PC-9 (cell line): ENCODE measurements around the gene MSH6. TPM values are rescaled to one million over a fixed set of nuclear protein-coding genes. Genes with fewer than 3 reads are reported as not detected.
"Not testable (repeated sequence)": the region's sequence is repeated elsewhere in the genome, so short reads cannot be mapped to it uniquely, and the experiment has no call there.

Experiments
- BruUV-seq: library from RNA; stranded (reverse); fragments of 400-500 nt; replicated peaks from 2 replicates; lab custom pipeline; 2021; lab: Mats Ljungman, UMichigan
- CTCF ChIA-PET: fragments of 300-600 bp; sonication (Branson Sonifier 250); formaldehyde crosslinking; loops from one replicate; lab custom pipeline; 2022; ENCODE audit warnings: antibody characterized with exemption; lab: Charles Lee
- POLR2A ChIA-PET: fragments of 300-600 bp; sonication (Branson Sonifier 250); formaldehyde crosslinking; loops from one replicate; lab custom pipeline; 2022; ENCODE audit warnings: antibody characterized with exemption; ENCODE audit not compliant: unreplicated experiment; lab: Charles Lee
- DNase-seq, 2 experiments: peaks; one replicate each; pipeline versions ENCODE4 v3.0.0 to v3.0.0-alpha.2; 2015 to 2022; ENCODE audit warnings: mixed read lengths in 1 of 2
- H2AFZ ChIP-seq: fragments of 200-600 bp; sonication (generic); 2 replicates; pipeline ENCODE4 v1.8.1; 2017; ENCODE audit warnings: antibody characterized with exemption
- H3F3A ChIP-seq: fragments of 200-600 bp; sonication (generic); 2 replicates; pipeline ENCODE4 v1.8.1; 2017; ENCODE audit warnings: antibody characterized with exemption, mild to moderate bottlenecking, low read depth; ENCODE audit not compliant: insufficient read depth
- H3K27ac ChIP-seq: fragments of 200-600 bp; sonication (generic); 2 replicates; pipeline ENCODE4 v1.6.1; 2016; ENCODE audit warnings: mixed run types
- H3K27me3 ChIP-seq: fragments of 200-600 bp; sonication (generic); 2 replicates; pipeline ENCODE4 v1.6.1; 2016; ENCODE audit warnings: low read depth, mixed run types; ENCODE audit not compliant: insufficient read depth
- H3K36me3 ChIP-seq: fragments of 200-600 bp; sonication (generic); 2 replicates; pipeline ENCODE4 v1.6.1; 2016; ENCODE audit warnings: low read depth, mixed run types
- H3K4me1 ChIP-seq: fragments of 200-600 bp; sonication (generic); replicated peaks from 2 replicates; pipeline ENCODE4 v1.6.1; 2016; ENCODE audit warnings: mixed run types; ENCODE audit not compliant: insufficient read depth
- H3K4me2 ChIP-seq: fragments of 200-600 bp; sonication (generic); 2 replicates; pipeline ENCODE4 v1.6.1; 2017; ENCODE audit warnings: mixed run types
- H3K4me3 ChIP-seq: fragments of 200-600 bp; sonication (generic); 2 replicates; pipeline ENCODE4 v1.6.1; 2016; ENCODE audit warnings: mixed run types
- H3K79me2 ChIP-seq: fragments of 200-600 bp; sonication (generic); 2 replicates; pipeline ENCODE4 v1.6.1; 2017; ENCODE audit warnings: low read depth, mixed run types
- H3K9me2 ChIP-seq: fragments of 200-600 bp; sonication (generic); 2 replicates; pipeline ENCODE4 v1.8.1; 2017; ENCODE audit warnings: mild to moderate bottlenecking; ENCODE audit not compliant: insufficient read depth
- H3K9me3 ChIP-seq: fragments of 200-600 bp; sonication (generic); 2 replicates; pipeline ENCODE4 v1.8.1; 2016; ENCODE audit warnings: low read depth; ENCODE audit not compliant: insufficient read depth
- H4K20me1 ChIP-seq: fragments of 200-600 bp; sonication (generic); 2 replicates; pipeline ENCODE4 v1.8.1; 2017; ENCODE audit not compliant: insufficient read depth
- EZH2 ChIP-seq: fragments of 200-600 bp; sonication (generic); IDR thresholded peaks from 2 replicates; pipeline ENCODE4 v1.8.0; 2017; ENCODE audit warnings: antibody characterized with exemption, low read depth
- intact Hi-C: fragments of 100-400 bp; cut with micrococcal nuclease; formaldehyde crosslinking; loops from one replicate; pipeline ENCODE4 v1.10.0; 2022; ENCODE audit not compliant: unreplicated experiment
- total RNA-seq: library from RNA; stranded (reverse); gene quantifications from 2 replicates; pipeline ENCODE4 v1.2.3, GENCODE V29; 2021
- TF ChIP-seq, protein P1 (sequence below): fragments of 200-600 bp; sonication (generic); conservative IDR thresholded peaks from 2 replicates; pipeline ENCODE4 v1.6.1; 2017; ENCODE audit warnings: mixed run types, antibody characterized with exemption, mild to moderate bottlenecking, moderate library complexity

The MSH6 gene
- total RNA-seq, 1 experiment from 2014 or later = 123 TPM

GRCh38 chr2:47850198-47850597 is 67.3 kb downstream of the MSH6 start:
- H3K4me1 ChIP-seq = no peaks in the 10 kb centered on the region
- no peak overlapping the region for H3K27ac ChIP-seq
- H2AFZ ChIP-seq = no peak overlapping the region
- POLR2A ChIA-PET = no interaction called here
- no peaks in the 10 kb centered on the region for H3K9me2 ChIP-seq
- CTCF ChIA-PET = no interaction called here
- H4K20me1 ChIP-seq = peaks cover 63% of the 10 kb centered on the region
- DNase-seq = no peak
- no peaks in the 10 kb centered on the region for H3K9me3 ChIP-seq
- H3K4me3 ChIP-seq = no peak overlapping the region
- intact Hi-C loops = no loop called here
- BruUV-seq = no TSS peak
- no peaks in the 10 kb centered on the region; the same call in 1 of the 2 replicates for H3K36me3 ChIP-seq
- H3F3A ChIP-seq = no peaks in the 10 kb centered on the region; the same call in 1 of the 2 replicates
- H3K79me2 ChIP-seq = peaks cover 88% of the 10 kb centered on the region
- no peak overlapping the region for H3K4me2 ChIP-seq
- no peak for TF ChIP-seq EZH2
- TF ChIP-seq, protein P1, sequence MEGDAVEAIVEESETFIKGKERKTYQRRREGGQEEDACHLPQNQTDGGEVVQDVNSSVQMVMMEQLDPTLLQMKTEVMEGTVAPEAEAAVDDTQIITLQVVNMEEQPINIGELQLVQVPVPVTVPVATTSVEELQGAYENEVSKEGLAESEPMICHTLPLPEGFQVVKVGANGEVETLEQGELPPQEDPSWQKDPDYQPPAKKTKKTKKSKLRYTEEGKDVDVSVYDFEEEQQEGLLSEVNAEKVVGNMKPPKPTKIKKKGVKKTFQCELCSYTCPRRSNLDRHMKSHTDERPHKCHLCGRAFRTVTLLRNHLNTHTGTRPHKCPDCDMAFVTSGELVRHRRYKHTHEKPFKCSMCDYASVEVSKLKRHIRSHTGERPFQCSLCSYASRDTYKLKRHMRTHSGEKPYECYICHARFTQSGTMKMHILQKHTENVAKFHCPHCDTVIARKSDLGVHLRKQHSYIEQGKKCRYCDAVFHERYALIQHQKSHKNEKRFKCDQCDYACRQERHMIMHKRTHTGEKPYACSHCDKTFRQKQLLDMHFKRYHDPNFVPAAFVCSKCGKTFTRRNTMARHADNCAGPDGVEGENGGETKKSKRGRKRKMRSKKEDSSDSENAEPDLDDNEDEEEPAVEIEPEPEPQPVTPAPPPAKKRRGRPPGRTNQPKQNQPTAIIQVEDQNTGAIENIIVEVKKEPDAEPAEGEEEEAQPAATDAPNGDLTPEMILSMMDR = no peak
- no peaks in the 10 kb centered on the region for H3K27me3 ChIP-seq

DNA sequence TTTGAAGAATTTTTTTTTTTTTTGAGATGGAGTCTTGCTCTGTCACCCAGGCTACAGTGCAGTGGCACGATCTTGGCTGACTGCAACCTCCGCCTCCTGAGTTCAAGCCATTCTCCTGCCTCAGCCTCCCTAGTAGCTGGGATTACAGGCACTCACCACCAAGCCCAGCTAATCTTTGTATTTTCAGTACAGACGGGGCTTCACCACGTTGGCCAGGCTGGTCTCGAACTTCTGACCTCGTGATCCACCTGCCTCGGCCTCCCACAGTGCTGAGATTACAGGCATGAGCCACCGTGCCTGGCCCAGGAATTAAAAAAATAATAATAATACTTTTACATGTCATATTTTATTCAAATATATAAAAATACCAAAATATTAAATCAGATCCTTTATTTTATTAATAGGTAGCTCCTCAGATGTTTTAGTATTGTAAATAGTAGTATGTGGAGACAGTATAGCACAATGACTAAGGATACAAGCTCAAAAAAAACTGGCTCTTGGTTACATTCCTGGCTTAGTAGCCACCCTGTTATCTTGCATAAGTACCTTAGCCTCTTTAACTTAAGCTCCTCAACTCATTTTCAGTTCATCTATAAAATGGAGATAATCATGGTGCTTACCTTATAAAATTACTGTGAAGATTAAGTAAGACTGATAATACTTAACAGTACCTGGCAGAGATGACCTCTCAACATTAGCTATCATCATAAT is 70.3 kb downstream of the MSH6 start:
- H3K9me3 ChIP-seq, H3F3A ChIP-seq, H3K9me2 ChIP-seq, H3K36me3 ChIP-seq, intact Hi-C loops, DNase-seq, H3K4me1 ChIP-seq, H3K27ac ChIP-seq, BruUV-seq, H2AFZ ChIP-seq, H3K27me3 ChIP-seq, H3K4me3 ChIP-seq, H3K4me2 ChIP-seq, CTCF ChIA-PET: not testable (repeated sequence)
- Histone ChIP-seq H3K79me2 (peaks cover 94% of the 10 kb centered on the region), H4K20me1 (peaks cover 72% of the 10 kb centered on the region)
- POLR2A ChIA-PET = interaction anchor here (0.7 kb wide), 1 partner anchor 268 kb away, joined by 4 read pairs; no protein-coding TSS in a partner anchor

Other genes starting within 250 kb of the MSH6 start
- not detected in 2 replicates for gene KCNK12, start 212.2 kb upstream of the MSH6 start, total RNA-seq
- 49.3 and 49.4 TPM in 2 replicates for gene FBXO11, start 123.4 kb downstream of the MSH6 start, total RNA-seq